ENCODE data around the gene PLCD1.
A peak's percentile ranks its signal among the peaks of the same experiment; 100 is the strongest.
"Not testable (repeated sequence)": the region's sequence is repeated elsewhere in the genome, so short reads cannot be mapped to it uniquely, and the experiment has no call there.

Gene PLCD1

GRCh38 chr3:38000965-38001455 is 28.4 kb downstream of the PLCD1 start:
- peak; percentile 0 for DNase-seq

- DNase-seq: peak; percentile 0
Measured at GRCh38 chr3:38000242-38000916, 29.1 kb downstream of the PLCD1 start.

DNA sequence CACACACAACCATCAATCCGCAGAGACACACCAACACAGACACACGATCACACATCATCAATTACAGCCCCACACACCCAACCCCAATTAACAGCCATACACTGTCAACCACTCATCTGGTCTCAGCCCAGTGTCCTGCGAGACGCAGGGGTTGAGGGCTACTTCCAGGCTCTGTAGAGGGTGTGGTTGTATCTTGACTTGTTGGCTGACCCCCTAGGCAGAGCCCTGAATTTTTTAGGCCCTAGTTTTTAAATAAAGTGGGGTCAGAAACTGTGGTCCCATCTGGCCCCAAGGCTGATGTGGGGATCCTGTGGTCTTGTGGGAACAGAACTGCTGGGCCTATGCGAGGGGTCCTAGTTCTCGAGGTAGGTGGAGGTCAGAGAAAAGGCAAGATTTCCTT is 29.6 kb downstream of the PLCD1 start:
- DNase-seq: no peak

GRCh38 chr3:37997791-37998370 is 31.6 kb downstream of the PLCD1 start:
- no peak for DNase-seq

- DNase-seq: no peak
Measured at GRCh38 chr3:37997342-37997741, 32.1 kb downstream of the PLCD1 start.

DNA sequence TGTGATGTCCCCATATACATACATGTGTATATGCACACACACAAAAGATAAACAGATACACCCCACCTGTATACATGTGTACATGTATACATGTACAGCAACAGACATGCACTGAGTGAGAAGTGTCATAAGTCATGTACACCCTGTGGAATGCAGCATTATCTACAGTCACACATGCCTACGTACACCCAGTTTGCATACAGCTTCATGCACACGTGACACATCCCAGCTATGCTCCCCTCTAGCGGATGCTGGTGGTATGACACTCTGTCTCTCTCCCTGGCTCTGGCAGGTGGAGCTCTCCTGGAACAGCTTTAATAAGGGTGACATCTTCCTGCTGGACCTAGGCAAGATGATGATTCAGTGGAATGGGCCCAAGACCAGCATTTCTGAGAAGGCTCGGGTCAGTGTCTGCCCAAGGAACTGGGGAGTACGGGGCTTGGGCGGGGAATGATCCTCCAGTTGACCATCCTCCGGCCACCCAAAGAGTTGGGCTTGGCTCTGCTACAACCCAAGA is 32.6 kb downstream of the PLCD1 start:
- peak; percentile 57 for DNase-seq

GRCh38 chr3:37995652-37996641 is 33.5 kb downstream of the PLCD1 start:
- DNase-seq: no peak

DNA sequence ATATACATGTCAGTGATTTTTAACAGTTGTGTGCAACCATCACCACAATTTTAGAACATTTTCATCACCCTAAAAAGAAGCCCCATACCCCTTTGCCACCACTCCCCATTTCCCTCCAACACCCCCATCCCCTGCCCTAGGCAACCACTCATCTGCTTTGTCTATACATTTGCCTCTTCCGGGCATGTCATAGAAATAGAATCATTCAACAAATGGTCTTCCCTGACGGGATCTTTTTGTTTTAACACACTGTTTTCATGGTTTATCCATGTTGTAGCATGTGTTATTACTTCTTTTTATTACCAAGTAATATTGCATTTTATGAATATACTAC is 34.8 kb downstream of the PLCD1 start:
- DNase-seq: no peak

- peak; percentile 88 for DNase-seq
Measured at GRCh38 chr3:37993820-37994638, 35.4 kb downstream of the PLCD1 start.

DNA sequence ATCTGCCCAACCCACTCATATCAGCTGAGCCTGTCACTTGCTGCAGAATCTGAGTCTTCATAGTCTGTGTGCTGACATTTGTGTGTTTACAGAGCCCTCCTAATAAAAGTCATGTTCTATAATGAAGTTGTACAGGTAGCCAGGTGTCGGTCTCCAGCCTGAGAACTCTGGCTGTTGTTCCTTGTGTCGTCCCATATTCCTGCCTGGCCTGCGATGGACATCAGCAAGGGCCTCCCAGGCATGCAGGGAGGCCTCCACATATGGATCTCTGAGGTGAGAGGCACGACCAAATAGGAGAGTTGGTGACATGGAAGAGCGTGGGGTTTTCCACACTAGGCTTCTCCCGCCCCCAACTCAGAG is 36.0 kb downstream of the PLCD1 start:
- no peak for DNase-seq

GRCh38 chr3:37993067-37993455 is 36.4 kb downstream of the PLCD1 start:
- DNase-seq: no peak

DNA sequence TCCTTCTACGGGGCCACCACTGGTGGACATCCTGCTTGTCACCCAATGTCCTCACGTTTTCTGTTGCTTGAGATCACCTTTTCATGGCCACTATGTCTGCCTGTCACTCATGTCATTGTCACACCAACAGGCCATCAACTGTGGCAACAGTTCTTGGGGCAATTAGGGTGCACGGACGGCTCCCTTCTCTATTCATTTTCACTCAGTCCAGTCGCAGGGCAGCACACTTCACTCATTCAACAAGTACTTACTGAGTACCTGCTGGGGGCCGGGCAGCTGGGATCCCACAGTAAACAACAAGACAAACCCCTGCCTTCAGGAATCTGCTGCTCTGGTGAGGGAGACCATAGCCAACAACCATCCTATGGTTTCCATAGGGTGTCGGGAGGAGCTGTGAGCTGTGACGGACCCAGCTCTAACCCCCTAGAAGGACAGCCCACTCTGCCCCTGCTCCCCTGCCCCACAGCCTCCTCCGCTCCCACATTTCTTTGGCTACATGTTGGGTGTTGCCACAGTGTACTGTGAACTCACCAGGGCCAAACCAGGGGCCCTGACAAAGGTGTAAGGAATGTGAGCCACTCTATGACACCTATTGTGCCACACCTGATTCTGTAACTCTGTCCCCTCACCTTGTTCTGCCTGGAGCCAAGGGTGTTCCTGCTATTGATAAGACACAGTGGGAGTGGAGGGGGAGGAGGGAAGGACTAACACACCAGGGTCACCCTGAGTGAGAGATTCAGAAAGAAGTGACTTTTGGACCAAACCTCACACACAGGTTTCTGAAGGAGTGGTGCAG is 37.0 kb downstream of the PLCD1 start:
- DNase-seq: no peak

DNA sequence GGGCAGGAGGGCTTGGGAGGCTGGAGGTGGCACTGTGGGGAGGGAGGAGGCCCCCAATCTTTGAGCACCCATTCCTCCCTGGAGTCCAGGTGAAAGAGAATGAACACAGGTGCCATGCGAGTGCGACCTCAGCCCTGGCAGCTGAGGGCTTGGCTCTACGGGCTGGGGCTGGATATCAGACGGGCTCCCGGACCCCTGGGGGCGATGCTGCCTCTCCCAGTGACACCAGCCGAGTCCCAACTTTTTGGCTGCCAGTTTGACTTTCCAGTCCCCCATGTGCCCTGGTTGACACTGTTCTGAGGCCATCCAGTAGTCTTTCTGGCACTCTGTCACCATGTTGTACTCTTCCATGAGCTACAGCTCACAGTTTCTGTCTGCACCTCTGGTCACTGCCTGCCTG is 37.6 kb downstream of the PLCD1 start:
- no peak for DNase-seq

DNA sequence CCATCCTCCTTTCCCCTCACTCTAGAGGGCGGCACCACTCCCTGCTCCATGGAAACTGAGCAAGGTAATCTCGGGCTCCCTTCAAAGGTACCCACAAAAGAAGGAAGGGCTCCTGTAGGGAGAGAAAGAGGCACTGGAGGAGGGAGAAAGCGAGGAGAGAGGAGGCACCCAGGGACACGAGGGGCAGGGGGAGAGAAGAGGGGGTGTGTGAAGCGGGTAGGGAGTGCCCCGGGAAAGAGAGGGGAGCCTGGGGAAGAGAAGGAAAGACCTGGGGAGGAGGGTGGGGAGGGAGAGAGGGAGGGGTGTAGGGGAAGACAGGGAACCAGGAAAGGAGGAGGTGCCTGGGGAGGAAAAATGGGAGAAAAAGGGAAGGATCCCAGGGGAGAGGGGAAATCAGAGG is 38.3 kb downstream of the PLCD1 start:
- DNase-seq: no peak

GRCh38 chr3:37990527-37990926 is 38.9 kb downstream of the PLCD1 start, which contains the start of gene VILL:
VILL (plus strand) TSS chr3:37990786; CDS start chr3:37993673, 2,887 bp downstream.
- DNase-seq: no peak

GRCh38 chr3:37989821-37990480 is 39.5 kb downstream of the PLCD1 start:
- peak; percentile 2 for DNase-seq

DNA sequence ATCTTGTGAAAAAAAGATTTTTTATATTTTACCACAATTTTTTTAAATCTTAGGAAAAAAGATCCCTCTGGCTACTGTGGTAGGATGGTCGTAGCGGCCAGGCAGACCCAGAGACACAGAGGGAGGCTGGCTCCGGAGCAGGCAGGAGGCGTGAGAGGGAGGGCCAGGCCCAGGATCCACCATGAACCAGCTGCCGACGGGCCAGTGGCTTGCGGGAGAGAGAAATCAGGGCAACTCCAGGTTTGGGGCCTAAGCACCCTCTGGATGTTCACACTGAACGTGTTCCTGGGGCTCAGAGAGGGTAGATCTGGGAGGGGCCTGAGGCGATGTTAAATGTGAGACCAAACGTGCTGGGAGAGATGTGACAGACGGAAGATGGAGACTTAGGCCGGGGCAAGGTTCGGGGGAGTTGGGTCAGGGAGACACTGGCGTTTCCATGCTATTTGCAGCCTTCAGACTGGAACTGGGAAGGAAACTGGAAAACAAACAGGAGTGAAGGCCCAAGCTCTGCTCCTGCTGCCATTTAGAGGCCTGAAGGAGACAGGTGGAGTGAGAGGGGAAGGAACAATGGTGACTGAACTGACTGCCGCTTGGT is 40.4 kb downstream of the PLCD1 start:
- DNase-seq: peak; percentile 3

- not testable (repeated sequence) for DNase-seq
Measured at GRCh38 chr3:37988376-37988775, 41.1 kb downstream of the PLCD1 start.

DNA sequence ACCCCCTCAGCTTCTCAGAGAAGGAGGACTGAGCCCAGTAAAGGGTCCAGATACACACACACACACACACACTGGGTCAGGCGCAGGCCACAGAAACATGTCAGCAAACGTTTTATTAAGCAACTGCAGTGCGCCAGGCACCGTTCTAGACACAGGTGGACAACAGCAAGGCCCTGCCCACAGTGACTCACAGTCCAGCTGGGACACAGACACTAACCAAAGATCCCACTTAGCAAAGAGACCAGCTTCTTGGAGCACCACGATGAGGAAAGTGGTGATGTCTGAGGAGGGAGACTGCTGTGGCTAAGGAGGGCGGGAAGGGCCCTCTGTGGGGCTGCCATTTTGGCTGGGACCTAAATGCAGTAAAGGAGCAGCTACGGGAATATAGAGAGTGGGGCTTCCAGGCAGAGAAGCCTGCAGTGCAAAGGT is 41.7 kb downstream of the PLCD1 start:
- no peak for DNase-seq

DNA sequence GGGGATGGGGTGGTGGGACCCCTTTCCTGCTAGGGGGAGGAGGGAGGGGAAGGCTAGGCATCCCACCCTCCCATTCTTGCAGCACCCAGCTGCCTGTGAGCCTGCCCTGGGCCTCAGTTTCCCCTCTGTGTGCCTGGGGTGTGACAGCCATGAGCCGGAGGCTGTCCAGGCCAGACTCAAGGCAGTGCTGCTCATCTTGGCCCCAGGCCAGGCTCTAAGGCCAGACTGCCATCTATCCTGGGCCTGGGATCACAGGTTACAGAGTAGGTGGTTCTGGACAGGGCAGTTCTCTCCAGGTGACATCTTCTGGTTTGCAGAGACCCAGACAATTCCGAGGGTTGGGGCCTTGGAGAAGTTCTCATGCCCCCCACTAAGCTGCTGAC is 42.1 kb downstream of the PLCD1 start:
- no peak for DNase-seq
